IMR-90 (cell line): ENCODE results near the gene AP2B1. TPM values are rescaled to one million over a fixed set of nuclear protein-coding genes. Genes with fewer than 3 reads are reported as not detected.

ENCODE experiments used
- ATAC-seq: fragments of 200-7000 bp; cut with Tn5 transposase; 2 replicates; pipeline ENCODE4 v1.9.1; 2020; ENCODE audit warnings: low read depth, mild to moderate bottlenecking, moderate library complexity
- BruUV-seq: library from RNA; stranded (reverse); fragments of 400-500 nt; replicated peaks from 2 replicates; lab custom pipeline; 2021; lab: Mats Ljungman, UMichigan
- CTCF ChIA-PET: fragments of 300-600 bp; formaldehyde crosslinking; extraction: SDS; loops from one replicate; lab custom pipeline; 2021; ENCODE audit warnings: antibody characterized with exemption; lab: Yijun Ruan, JAX
- POLR2A ChIA-PET: fragments of 300-600 bp; sonication (Branson Sonifier 250); formaldehyde crosslinking; loops from one replicate; lab custom pipeline; 2022; ENCODE audit warnings: antibody characterized with exemption; ENCODE audit not compliant: unreplicated experiment; lab: Charles Lee
- DNase-seq: peaks from one replicate; pipeline ENCODE4 v3.0.0; 2013
- H2AFZ ChIP-seq: replicated peaks from 2 replicates; pipeline ENCODE3; 2013; ENCODE audit warnings: low read length, mild to moderate bottlenecking; ENCODE audit not compliant: poor library complexity
- H2AK5ac ChIP-seq: 2 replicates; pipeline ENCODE4 v1.6.1; 2013; ENCODE audit warnings: low read depth, low read length, inconsistent platforms
- H2AK9ac ChIP-seq: replicated peaks from 2 replicates; pipeline ENCODE3; 2013; ENCODE audit warnings: mild to moderate bottlenecking, low read depth, low read length, moderate library complexity; ENCODE audit not compliant: poor library complexity
- H2BK120ac ChIP-seq: 2 replicates; pipeline ENCODE4 v1.6.1; 2013; ENCODE audit warnings: low read depth, low read length, inconsistent platforms
- H2BK15ac ChIP-seq: 3 replicates; pipeline ENCODE4 v1.6.1; 2013; ENCODE audit warnings: low read depth, low read length, inconsistent platforms
- H2BK20ac ChIP-seq: 2 replicates; pipeline ENCODE4 v1.6.1; 2013; ENCODE audit warnings: low read depth, mild to moderate bottlenecking, inconsistent platforms, low read length, moderate library complexity
- H2BK5ac ChIP-seq: 2 replicates; pipeline ENCODE4 v1.6.1; 2013; ENCODE audit warnings: mild to moderate bottlenecking, low read depth, low read length, inconsistent platforms; ENCODE audit not compliant: poor library complexity, severe bottlenecking
- H3K14ac ChIP-seq: replicated peaks from 2 replicates; pipeline ENCODE4 v1.6.1; 2013; ENCODE audit warnings: low read depth, low read length, inconsistent platforms
- H3K18ac ChIP-seq: 2 replicates; pipeline ENCODE4 v1.6.1; 2013; ENCODE audit warnings: low read depth, low read length, control low read depth
- H3K23ac ChIP-seq: 2 replicates; pipeline ENCODE4 v1.6.1; 2013; ENCODE audit warnings: low read depth, low read length, inconsistent platforms
- H3K27ac ChIP-seq: 2 replicates; pipeline ENCODE4 v1.5.1; 2013; ENCODE audit warnings: mild to moderate bottlenecking, control low read depth, low read length; ENCODE audit not compliant: insufficient read depth
- H3K27me3 ChIP-seq: 2 replicates; pipeline ENCODE4 v1.6.1; 2013; ENCODE audit warnings: low read length; ENCODE audit not compliant: control insufficient read depth, insufficient read depth
- H3K36me3 ChIP-seq: 2 replicates; pipeline ENCODE4 v1.6.1; 2013; ENCODE audit warnings: low read length, mixed read lengths; ENCODE audit not compliant: control insufficient read depth, insufficient read depth
- H3K4ac ChIP-seq: 2 replicates; pipeline ENCODE4 v1.6.1; 2013; ENCODE audit warnings: low read depth, low read length, inconsistent platforms
- H3K4me1 ChIP-seq: 2 replicates; pipeline ENCODE4 v1.6.1; 2013; ENCODE audit warnings: low read length, mixed read lengths; ENCODE audit not compliant: control insufficient read depth, insufficient read depth
- H3K4me2 ChIP-seq: 2 replicates; pipeline ENCODE4 v1.6.1; 2013; ENCODE audit warnings: low read depth, mild to moderate bottlenecking, control low read depth, low read length, moderate library complexity
- H3K4me3 ChIP-seq: 2 replicates; pipeline ENCODE4 v1.5.1; 2013; ENCODE audit warnings: low read depth, mild to moderate bottlenecking, control low read depth, low read length, moderate library complexity; ENCODE audit not compliant: insufficient read depth
- H3K56ac ChIP-seq: 2 replicates; pipeline ENCODE4 v1.6.1; 2013; ENCODE audit warnings: low read length, inconsistent platforms; ENCODE audit not compliant: insufficient read depth; ENCODE audit errors: extremely low read depth
- H3K79me1 ChIP-seq, 2 experiments: 2 replicates each; pipeline ENCODE4 v1.6.1; 2013; ENCODE audit warnings: low read length in 2 of 2, inconsistent platforms in 1 of 2, low read depth in 1 of 2
- H3K9ac ChIP-seq: 2 replicates; pipeline ENCODE4 v1.6.1; 2013; ENCODE audit warnings: low read depth, low read length, control low read depth
- H3K9me1 ChIP-seq: 2 replicates; pipeline ENCODE4 v1.6.1; 2013; ENCODE audit warnings: low read length, inconsistent platforms; ENCODE audit not compliant: insufficient read depth
- H3K9me3 ChIP-seq: 2 replicates; pipeline ENCODE4 v1.6.1; 2013; ENCODE audit warnings: low read length; ENCODE audit not compliant: control insufficient read depth, insufficient read depth
- H4K20me1 ChIP-seq: 2 replicates; pipeline ENCODE4 v1.6.1; 2013; ENCODE audit warnings: low read length, inconsistent platforms; ENCODE audit not compliant: insufficient read depth
- H4K5ac ChIP-seq: 2 replicates; pipeline ENCODE4 v1.6.1; 2013; ENCODE audit warnings: mild to moderate bottlenecking, low read depth, low read length, control low read depth
- H4K8ac ChIP-seq, 2 experiments: 2 replicates each; pipeline ENCODE4 v1.6.1; 2013; ENCODE audit warnings: low read depth in 2 of 2, low read length in 2 of 2, control low read depth in 1 of 2, inconsistent platforms in 1 of 2
- H4K91ac ChIP-seq: 2 replicates; pipeline ENCODE4 v1.6.1; 2013; ENCODE audit warnings: low read depth, low read length, inconsistent platforms; ENCODE audit not compliant: insufficient read depth
- FOS ChIP-seq: fragments of 150-350 bp; IDR thresholded peaks from 2 replicates; pipeline ENCODE4 v1.6.1; 2016; ENCODE audit warnings: low read depth, low read length
- NFE2L2 ChIP-seq: fragments of 150-350 bp; IDR thresholded peaks from 2 replicates; pipeline ENCODE4 v1.6.1; 2016; ENCODE audit warnings: low read depth, mild to moderate bottlenecking, low read length
- POLR2A ChIP-seq: IDR thresholded peaks from 2 replicates; pipeline ENCODE4 v1.6.1; 2012; ENCODE audit warnings: mild to moderate bottlenecking, low read depth, low read length
- WGBS, 2 experiments: methylation state at CpG; one replicate each; pipeline versions ENCODE4 v1.1.5 to v1.1.7; 2013; ENCODE audit warnings: missing lambda C conversion rate in 2 of 2; ENCODE audit not compliant: insufficient read length in 1 of 2; ENCODE audit errors: extremely low coverage in 2 of 2; 5-methylcytosine and 5-hydroxymethylcytosine counted together
- dilution Hi-C: fragments of 300-500 bp; cut with HindIII; formaldehyde crosslinking; loops from one replicate; pipeline ENCODE4 v1.14.3; 2018; ENCODE audit warnings: low sequenced_read_pairs; ENCODE audit not compliant: unreplicated experiment
- in situ Hi-C: fragments of 300-500 bp; cut with MboI; formaldehyde crosslinking; loops from 3 replicates; pipeline ENCODE4 v1.14.3; 2019; ENCODE audit warnings: low sequenced_read_pairs, inconsistent platforms, mixed read lengths
- intact Hi-C: fragments of 100-400 bp; cut with micrococcal nuclease; formaldehyde crosslinking; loops from 2 replicates; pipeline ENCODE4 v1.10.0; 2022
- polyA plus RNA-seq, 3 experiments: library from polyadenylated mRNA; depleted of rRNA; stranded (reverse); fragments of >200 nt; gene quantifications; 2 replicates each; pipeline ENCODE4 v1.2.3, GENCODE V29; 2012; ENCODE audit warnings: low replicate concordance in 1 of 3
- total RNA-seq: library from RNA; depleted of rRNA; stranded (reverse); fragments of >200 nt; gene quantifications from 2 replicates; pipeline ENCODE4 v1.2.3, GENCODE V29; 2012

The AP2B1 gene
- total and polyA plus RNA-seq, 2 of the 4 experiments (the other 2 are of a cell fraction) = 102 to 125 TPM

DNA sequence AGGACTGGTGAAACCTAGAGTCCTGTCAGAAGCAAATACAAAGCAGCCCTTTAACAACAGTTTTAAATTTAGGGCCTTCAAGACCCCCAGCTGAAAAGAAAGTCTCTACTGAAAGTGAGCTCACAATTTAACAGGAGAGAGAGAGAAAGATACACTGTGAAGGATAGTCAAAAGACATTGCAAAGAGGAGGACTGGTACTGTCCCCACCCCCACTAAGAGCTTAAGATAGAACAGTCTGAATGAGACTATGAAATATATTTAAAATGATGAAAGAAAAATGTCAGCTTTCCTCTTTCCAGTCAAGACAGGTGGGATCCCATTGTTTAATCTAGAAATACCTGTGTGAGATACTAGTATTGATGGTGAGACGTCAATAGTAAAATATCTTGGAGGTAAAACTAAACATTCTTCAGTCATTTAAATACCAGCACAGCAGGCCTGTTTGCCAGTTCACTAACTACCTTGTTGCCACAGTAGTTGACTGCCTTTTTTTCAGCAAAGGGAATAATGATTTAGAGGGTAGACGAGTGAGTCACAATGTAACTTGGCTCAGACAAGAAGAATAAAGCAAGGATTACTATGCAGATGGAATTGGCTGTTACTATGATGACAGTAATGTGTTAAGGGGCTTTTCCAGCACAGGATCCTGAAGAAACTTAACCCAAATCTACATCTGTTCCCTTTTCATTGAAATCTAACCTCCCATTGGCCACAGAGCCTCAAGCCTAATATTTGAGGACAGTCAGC is 97.1 kb downstream of the AP2B1 start:
- Histone ChIP-seq H3K4me3 (no peak overlapping the region), H3K14ac (no peak overlapping the region), H4K91ac (no peak overlapping the region), H3K18ac (no peak overlapping the region), H3K9ac (no peak overlapping the region), H4K5ac (no peak overlapping the region), H3K27ac (no peak overlapping the region), H3K27me3 (no peaks in the 10 kb centered on the region), H4K20me1 (no peaks in the 10 kb centered on the region), H2BK20ac (no peak overlapping the region), H2BK15ac (no peak overlapping the region), H2BK5ac (no peak overlapping the region), H3K36me3 (peaks cover 31% of the 10 kb centered on the region), H3K23ac (no peak overlapping the region), H2AFZ (no peak overlapping the region), H3K4me1 (no peaks in the 10 kb centered on the region), H3K4me2 (no peak overlapping the region), H2BK120ac (no peak overlapping the region), H3K9me1 (no peaks in the 10 kb centered on the region), H2AK9ac (no peak overlapping the region), H3K4ac (no peak overlapping the region), H3K56ac (no peak overlapping the region), H3K9me3 (no peaks in the 10 kb centered on the region), H4K8ac (no peak overlapping the region), H3K79me1 (peaks cover 5 to 7% of the 10 kb centered on the region in 2 experiments; a peak in 2 of 4 replicates), H2AK5ac (no peak overlapping the region)
- dilution Hi-C loops = no loop called here
- ATAC-seq = peak; percentile 61; the same call in 1 of the 2 replicates
- WGBS, 2 experiments = no CpG with 5 or more reads among the region's 2 CpGs
- POLR2A ChIA-PET = no interaction called here
- in situ Hi-C loops = no loop called here
- BruUV-seq = no TSS peak
- peak; percentile 65 for DNase-seq
- intact Hi-C loops = no loop called here
- CTCF ChIA-PET = no interaction called here
- TF ChIP-seq NFE2L2 (no peak), FOS (peak; percentile 26; the same call in 1 of the 2 replicates), POLR2A (no peak)
